Left ventricle myocardium superior (tissue), 1 donor: ENCODE results near the gene FEN1. TPM values are rescaled to one million over a fixed set of nuclear protein-coding genes. Genes with fewer than 3 reads are reported as not detected.

ENCODE experiments used
- ATAC-seq: fragments of 200-7000 bp; cut with Tn5 transposase; one replicate; pipeline ENCODE4 v1.9.1; 2020; ENCODE audit warnings: mild to moderate bottlenecking, moderate library complexity
- DNase-seq: peaks from one replicate; pipeline ENCODE4 v3.0.0-alpha.2; 2020
- intact Hi-C: fragments of 100-400 bp; cut with micrococcal nuclease; formaldehyde crosslinking; loops from one replicate; pipeline ENCODE4 v1.11.0; 2022
- long read RNA-seq: library from polyadenylated mRNA; unstranded; transcript quantifications from one replicate; pipeline ENCODE4 v2.0.0, GENCODE V29; 2021
- total RNA-seq: library from RNA; stranded (reverse); fragmentation: NEBNext Ultra II Directional; extraction: Animal tissue kit (Norgen Biotek cat#: 25700); gene quantifications from one replicate; pipeline ENCODE4 v1.2.1, GENCODE V29; 2021
- donor health status: DM: no; HTN: yes; CAD: no; lungs with severe emphysema.

The FEN1 gene
- total RNA-seq: 6.4 TPM
- long read RNA-seq, transcript FEN1-201 (2 exons, 2,296 nt): major isoform, 24 of 29 reads
- long read RNA-seq, partial matches to known transcripts: 5 of 29 reads
- long read RNA-seq, other reads (novel, unspliced or antisense): 0 of 29 reads

GRCh38 chr11:61792310-61793082, at the start of gene FEN1, which contains the start of gene TMEM258:
Gene FEN1 (plus strand): TSS chr11:61792911. CDS start chr11:61795362, 2,451 bp downstream.
Gene TMEM258 (minus strand): TSS chr11:61792599. CDS start chr11:61792558, 41 bp downstream.
- peak; percentile 93 for DNase-seq
- intact Hi-C loops: loop anchor here (10.0 kb wide), 1 partner anchor 292 kb away; no protein-coding TSS in a partner anchor
- peak; percentile 93 for ATAC-seq

- ATAC-seq (no peak), DNase-seq (no peak)
- intact Hi-C loops: no loop called here
Measured at GRCh38 chr11:61743486-61744095, 49.1 kb upstream of the FEN1 start.

GRCh38 chr11:61744181-61744580, 48.5 kb upstream of the FEN1 start:
- DNase-seq (no peak), ATAC-seq (no peak)
- intact Hi-C loops: no loop called here

- DNase-seq (no peak), ATAC-seq (no peak)
- intact Hi-C loops: no loop called here
Measured at GRCh38 chr11:61744609-61745156, 48.0 kb upstream of the FEN1 start.

- intact Hi-C loops: no loop called here
- ATAC-seq: no peak
Measured at GRCh38 chr11:61745781-61746441, 46.8 kb upstream of the FEN1 start.

GRCh38 chr11:61746442-61747191, 46.1 kb upstream of the FEN1 start:
- no peak for DNase-seq
- no peak for ATAC-seq
- intact Hi-C loops: no loop called here

More at GRCh38 chr11:61745781-61746441, 46.8 kb upstream of the FEN1 start:
- DNase-seq: no peak

- ATAC-seq: peak; percentile 85
- intact Hi-C loops: no loop called here
- peak; percentile 89 for DNase-seq
Measured at GRCh38 chr11:61747192-61747966, 45.3 kb upstream of the FEN1 start.

GRCh38 chr11:61747967-61748285, 44.8 kb upstream of the FEN1 start:
- intact Hi-C loops: no loop called here
- DNase-seq (no peak), ATAC-seq (no peak)

GRCh38 chr11:61749591-61750217, 43.0 kb upstream of the FEN1 start:
- intact Hi-C loops: no loop called here
- DNase-seq (no peak), ATAC-seq (no peak)

GRCh38 chr11:61750631-61751273, 42.0 kb upstream of the FEN1 start:
- no peak for ATAC-seq
- DNase-seq: no peak
- intact Hi-C loops: no loop called here

GRCh38 chr11:61751384-61751783, 41.3 kb upstream of the FEN1 start:
- intact Hi-C loops: no loop called here
- DNase-seq (no peak), ATAC-seq (no peak)

GRCh38 chr11:61752117-61752924, 40.4 kb upstream of the FEN1 start, which contains the start of gene MYRF:
Gene MYRF (plus strand): TSS chr11:61752636. CDS start chr11:61752745, 109 bp downstream.
- ATAC-seq (peak; percentile 56), DNase-seq (peak; percentile 75)
- intact Hi-C loops: no loop called here

GRCh38 chr11:61752925-61753521, 39.7 kb upstream of the FEN1 start:
- ATAC-seq (no peak), DNase-seq (no peak)
- intact Hi-C loops: no loop called here

GRCh38 chr11:61753672-61754071, 39.0 kb upstream of the FEN1 start:
- intact Hi-C loops: no loop called here
- ATAC-seq: no peak
- DNase-seq: no peak

GRCh38 chr11:61754534-61755482, 37.9 kb upstream of the FEN1 start:
- intact Hi-C loops: no loop called here
- ATAC-seq: no peak

More at GRCh38 chr11:61754534-61755482, 37.9 kb upstream of the FEN1 start:
- DNase-seq: no peak
